Measurements from ENCODE around the gene ITGA3. TPM values are rescaled to one million over a fixed set of nuclear protein-coding genes. Genes with fewer than 3 reads are reported as not detected.

ITGA3 gene
- total and polyA plus RNA-seq, 8 donors = 16.8 to 61.2 (median 26.2) TPM

DNA sequence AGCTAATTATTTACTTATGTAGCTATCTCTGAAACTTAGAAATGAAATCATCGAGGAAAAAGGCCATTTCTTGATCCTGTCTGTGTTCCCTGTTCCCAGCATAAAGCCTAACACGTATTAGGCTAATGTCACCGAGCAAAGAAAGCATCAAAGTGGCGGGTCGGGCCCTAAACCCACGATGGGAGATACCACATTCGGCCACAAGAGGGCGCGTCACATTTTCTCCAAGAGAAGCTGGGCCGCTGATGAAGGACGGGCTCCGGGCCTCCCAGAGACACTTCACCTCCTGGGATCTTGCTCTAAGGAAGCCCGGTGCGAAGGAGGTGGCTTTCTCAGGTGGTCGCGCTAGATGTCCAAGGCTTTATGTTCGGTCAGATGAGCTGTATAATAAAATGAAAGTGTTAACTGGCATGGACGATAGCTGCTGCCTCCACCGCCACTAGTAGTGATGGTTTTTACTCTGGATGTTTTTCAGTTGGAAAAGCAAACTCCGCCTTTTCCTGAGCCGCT lies 38.4 kb downstream of the ITGA3 start:
- 0% methylated on average over 21 of the region's 21 CpGs for WGBS, 2 donors
- Histone ChIP-seq H3K36me3 (peaks cover 0 to 14% (median 7%) of the 10 kb centered on the region in 3 donors), H3K27ac (peak overlapping the region; percentile 36 to 74 (median 65)), H3K4me3 (peak overlapping the region; percentile 41 to 88 (median 81)), H3K27me3 (no peaks in the 10 kb centered on the region), H3K4me1 (peaks cover 0 to 3% (median under 1%) of the 10 kb centered on the region in 3 donors), H3K9me3 (no peaks in the 10 kb centered on the region)
- FAIRE-seq (no peak), DNase-seq (peak; percentile 82 to 97 (median 91)), ATAC-seq (peak; percentile 66 to 88 (median 79))
- TF ChIP-seq, protein P1, sequence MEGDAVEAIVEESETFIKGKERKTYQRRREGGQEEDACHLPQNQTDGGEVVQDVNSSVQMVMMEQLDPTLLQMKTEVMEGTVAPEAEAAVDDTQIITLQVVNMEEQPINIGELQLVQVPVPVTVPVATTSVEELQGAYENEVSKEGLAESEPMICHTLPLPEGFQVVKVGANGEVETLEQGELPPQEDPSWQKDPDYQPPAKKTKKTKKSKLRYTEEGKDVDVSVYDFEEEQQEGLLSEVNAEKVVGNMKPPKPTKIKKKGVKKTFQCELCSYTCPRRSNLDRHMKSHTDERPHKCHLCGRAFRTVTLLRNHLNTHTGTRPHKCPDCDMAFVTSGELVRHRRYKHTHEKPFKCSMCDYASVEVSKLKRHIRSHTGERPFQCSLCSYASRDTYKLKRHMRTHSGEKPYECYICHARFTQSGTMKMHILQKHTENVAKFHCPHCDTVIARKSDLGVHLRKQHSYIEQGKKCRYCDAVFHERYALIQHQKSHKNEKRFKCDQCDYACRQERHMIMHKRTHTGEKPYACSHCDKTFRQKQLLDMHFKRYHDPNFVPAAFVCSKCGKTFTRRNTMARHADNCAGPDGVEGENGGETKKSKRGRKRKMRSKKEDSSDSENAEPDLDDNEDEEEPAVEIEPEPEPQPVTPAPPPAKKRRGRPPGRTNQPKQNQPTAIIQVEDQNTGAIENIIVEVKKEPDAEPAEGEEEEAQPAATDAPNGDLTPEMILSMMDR (IDR thresholded peaks at IDR 0.05) = peak; percentile 85 to 95 (median 88)
- intact Hi-C loops (cut with DNase I) = no loop called here

DNA sequence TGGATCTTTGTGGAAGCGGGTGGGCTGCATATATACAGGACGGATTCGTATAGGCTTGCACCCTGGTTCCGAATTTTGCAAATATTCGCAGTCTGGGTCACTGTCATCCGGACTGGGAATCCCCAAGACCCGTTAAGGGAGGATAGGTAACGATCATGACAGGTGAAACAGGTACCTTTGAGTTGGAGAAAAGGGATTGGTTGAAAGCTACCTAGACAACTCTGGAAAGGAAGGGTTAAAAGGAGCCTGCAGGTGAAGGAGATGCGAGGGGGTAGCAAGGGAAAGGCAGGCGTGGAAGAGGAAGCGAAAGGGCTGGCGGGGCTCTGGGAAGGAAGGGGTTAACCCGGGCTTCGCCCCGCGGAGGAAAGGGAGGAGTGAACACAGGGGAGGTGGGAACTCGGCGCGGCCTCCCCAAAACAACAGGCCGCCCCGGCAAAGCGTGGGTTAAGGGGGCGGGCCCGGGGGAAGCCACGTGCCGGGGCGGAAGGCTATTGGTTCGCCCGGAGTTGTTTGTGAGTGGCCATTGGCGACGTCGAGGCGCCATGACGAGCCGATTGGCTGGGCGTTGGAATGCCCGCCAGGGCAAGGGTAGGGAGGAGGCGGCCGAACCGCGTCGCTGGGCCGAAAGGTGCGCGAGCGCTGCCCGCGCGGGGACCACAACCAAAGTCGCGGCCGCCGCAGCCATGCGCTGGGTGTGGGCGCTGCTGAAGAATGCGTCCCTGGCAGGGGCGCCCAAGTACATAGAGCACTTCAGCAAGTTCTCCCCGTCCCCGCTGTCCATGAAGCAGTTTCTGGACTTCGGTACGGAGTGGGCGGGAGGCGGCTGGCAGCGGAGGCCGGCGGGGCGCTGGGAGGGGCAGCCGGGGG lies 39.1 kb downstream of the ITGA3 start, which contains the start of gene PDK2:
TSS of gene PDK2 (plus strand) at position 599 of the 867 bp plus-strand sequence. CDS start at position 684, 85 bp downstream.
- H3K36me3 ChIP-seq = peaks cover 0 to 14% (median 7%) of the 10 kb centered on the region in 3 donors
- DNase-seq (peak; percentile 94 to 98 (median 96)), ATAC-seq (peak; percentile 87 to 95 (median 92)), FAIRE-seq (peak; percentile 29)
- TF ChIP-seq, protein P1 (IDR thresholded peaks at IDR 0.05) = no peak
- intact Hi-C loops (cut with DNase I) = no loop called here
- no peaks in the 10 kb centered on the region for H3K9me3 ChIP-seq
- H3K27ac ChIP-seq = peak within 1 kb of the TSS; percentile 36 to 74 (median 66)
- no peaks in the 10 kb centered on the region for H3K27me3 ChIP-seq
- H3K4me3 ChIP-seq = peak within 1 kb of the TSS; percentile 41 to 88 (median 81)
- WGBS, 2 donors = 0 to 1% methylated on average over 68 of the region's 68 CpGs
- peaks cover 4 to 8% (median 7%) of the 10 kb centered on the region in 3 donors for H3K4me1 ChIP-seq

GRCh38 chr17:50095626-50096037 lies 39.7 kb downstream of the ITGA3 start:
- no peaks in the 10 kb centered on the region for H3K27me3 ChIP-seq
- peaks cover 9 to 14% (median 11%) of the 10 kb centered on the region in 3 donors for H3K4me1 ChIP-seq
- H3K9me3 ChIP-seq = no peaks in the 10 kb centered on the region
- peak overlapping the region; percentile 13 to 74 (median 66) for H3K27ac ChIP-seq
- ATAC-seq (no peak), FAIRE-seq (no peak), DNase-seq (no peak)
- WGBS, 2 donors = 0 to 1% methylated on average over 12 of the region's 12 CpGs
- intact Hi-C loops (cut with DNase I) = no loop called here
- peak overlapping the region; percentile 41 to 88 (median 81) for H3K4me3 ChIP-seq
- peaks cover 0 to 11% (median 7%) of the 10 kb centered on the region in 3 donors for H3K36me3 ChIP-seq
- TF ChIP-seq, protein P1 (IDR thresholded peaks at IDR 0.05) = no peak

- peaks cover 0 to 11% (median 7%) of the 10 kb centered on the region in 3 donors for H3K36me3 ChIP-seq
- no peaks in the 10 kb centered on the region for H3K9me3 ChIP-seq
- peak overlapping the region; percentile 13 to 74 (median 66) for H3K27ac ChIP-seq
- H3K27me3 ChIP-seq = no peaks in the 10 kb centered on the region
- peak in 1 of 6 donors; percentile 62 for DNase-seq
- H3K4me1 ChIP-seq = peaks cover 13 to 19% (median 14%) of the 10 kb centered on the region in 3 donors
- TF ChIP-seq, protein P1 (IDR thresholded peaks at IDR 0.05) = no peak
- intact Hi-C loops (cut with DNase I) = no loop called here
- ATAC-seq = no peak
- 5 to 16% methylated on average over 6 of the region's 6 CpGs for WGBS, 2 donors
- FAIRE-seq = no peak
- H3K4me3 ChIP-seq = peak overlapping the region; percentile 41 to 88 (median 81)
Measured at GRCh38 chr17:50096092-50096491, 40.2 kb downstream of the ITGA3 start.

Data from pancreas (tissue), 10 donors.